SK-N-SH treated with all-trans-retinoic acid at 6 μM for 48 hours (cell line): ENCODE measurements around the gene FNIP1.

ENCODE experiments used
- ATAC-seq: fragments of 200-7000 bp; cut with Tn5 transposase; 3 replicates; pipeline ENCODE4 v1.9.1; 2020; ENCODE audit warnings: mild to moderate bottlenecking, moderate library complexity
- ARNTL ChIP-seq: fragments of 450-650 bp; formaldehyde crosslinking; IDR thresholded peaks from 2 replicates; pipeline ENCODE4 v1.5.0; 2020; ENCODE audit warnings: low read depth, mild to moderate bottlenecking, moderate library complexity, borderline replicate concordance
- CREB5 ChIP-seq: fragments of 250-450 bp; sonication (Bioruptor Pico); IDR thresholded peaks from 2 replicates; pipeline ENCODE4 v1.5.1; 2020; ENCODE audit warnings: low read depth, mild to moderate bottlenecking, moderate library complexity
- CSDC2 ChIP-seq: fragments of 250-450 bp; sonication (Bioruptor Pico); IDR thresholded peaks from 2 replicates; pipeline ENCODE4 v1.5.0; 2020; ENCODE audit warnings: mild to moderate bottlenecking, moderate library complexity
- CSRNP3 ChIP-seq: fragments of 250-450 bp; sonication (Bioruptor Pico); IDR thresholded peaks from 2 replicates; pipeline ENCODE4 v1.5.1; 2021; ENCODE audit warnings: mild to moderate bottlenecking, moderate library complexity
- ESRRG ChIP-seq: fragments of 250-450 bp; sonication (Bioruptor Pico); IDR thresholded peaks from 2 replicates; pipeline ENCODE4 v1.6.1; 2021; ENCODE audit warnings: mild to moderate bottlenecking
- GLIS3 ChIP-seq: fragments of 250-450 bp; sonication (Bioruptor Pico); IDR thresholded peaks from 2 replicates; pipeline ENCODE4 v1.5.0; 2020; ENCODE audit warnings: mild to moderate bottlenecking, moderate library complexity
- OSR1 ChIP-seq: fragments of 250-450 bp; sonication (Bioruptor Pico); IDR thresholded peaks from 2 replicates; pipeline ENCODE4 v1.8.0; 2022; ENCODE audit warnings: moderate library complexity, mild to moderate bottlenecking, inconsistent platforms
- POU6F1 ChIP-seq: fragments of 250-450 bp; sonication (Bioruptor Pico); IDR thresholded peaks from 2 replicates; pipeline ENCODE4 v1.8.0; 2021; ENCODE audit warnings: low read depth, mild to moderate bottlenecking, moderate library complexity, borderline replicate concordance
- PPARA ChIP-seq: fragments of 250-450 bp; sonication (Bioruptor Pico); IDR thresholded peaks from 2 replicates; pipeline ENCODE4 v1.5.0; 2020; ENCODE audit warnings: mild to moderate bottlenecking, borderline replicate concordance
- SNAI2 ChIP-seq: fragments of 250-450 bp; sonication (Bioruptor Pico); IDR thresholded peaks from 2 replicates; pipeline ENCODE4 v1.5.0; 2020; ENCODE audit warnings: mild to moderate bottlenecking, moderate library complexity
- TCF4 ChIP-seq: fragments of 250-450 bp; sonication (Bioruptor Pico); IDR thresholded peaks from 2 replicates; pipeline ENCODE4 v1.8.0; 2021; ENCODE audit warnings: mild to moderate bottlenecking, moderate library complexity, borderline replicate concordance
- TOX ChIP-seq: fragments of 250-450 bp; sonication (Bioruptor Pico); IDR thresholded peaks from 2 replicates; pipeline ENCODE4 v1.8.0; 2021; ENCODE audit warnings: mild to moderate bottlenecking, moderate library complexity, borderline replicate concordance
- TSHZ2 ChIP-seq: fragments of 250-450 bp; sonication (Bioruptor Pico); IDR thresholded peaks from 2 replicates; pipeline ENCODE4 v1.5.0; 2020; ENCODE audit warnings: mild to moderate bottlenecking, moderate library complexity
- ZC3H10 ChIP-seq: fragments of 250-450 bp; sonication (Bioruptor Pico); IDR thresholded peaks from 2 replicates; pipeline ENCODE4 v1.5.1; 2021; ENCODE audit warnings: mild to moderate bottlenecking, moderate library complexity
- ZFP30 ChIP-seq: fragments of 450-650 bp; formaldehyde crosslinking; IDR thresholded peaks from 2 replicates; pipeline ENCODE4 v1.5.0; 2022; ENCODE audit warnings: mild to moderate bottlenecking, moderate library complexity
- ZNF565 ChIP-seq: fragments of 450-650 bp; formaldehyde crosslinking; conservative IDR thresholded peaks from 2 replicates; pipeline ENCODE4 v1.5.0; 2020; ENCODE audit warnings: low read depth, mild to moderate bottlenecking, moderate library complexity
- ZNF70 ChIP-seq: fragments of 450-650 bp; formaldehyde crosslinking; IDR thresholded peaks from 2 replicates; pipeline ENCODE4 v1.5.0; 2020; ENCODE audit warnings: mild to moderate bottlenecking, moderate library complexity
- ZNF8 ChIP-seq: fragments of 450-650 bp; formaldehyde crosslinking; IDR thresholded peaks from 2 replicates; pipeline ENCODE4 v1.5.0; 2020; ENCODE audit warnings: mild to moderate bottlenecking, moderate library complexity

Gene FNIP1

GRCh38 chr5:131617140-131617822 is 179.5 kb downstream of the FNIP1 start:
- no peak for ATAC-seq
- no peak for TF ChIP-seq ZC3H10
- TF ChIP-seq ZNF8 (CRISPR knock-in tag), result no peak
- TF ChIP-seq ARNTL (CRISPR knock-in tag), result no peak
- no peak for TF ChIP-seq ZFP30
- no peak for TF ChIP-seq POU6F1 (CRISPR knock-in tag)
- no peak for TF ChIP-seq CSDC2 (CRISPR knock-in tag)
- TF ChIP-seq SNAI2 (CRISPR knock-in tag), result no peak
- TF ChIP-seq CSRNP3 (CRISPR knock-in tag), result no peak
- TF ChIP-seq ZNF70 (CRISPR knock-in tag), result no peak
- TF ChIP-seq PPARA (CRISPR knock-in tag), result no peak
- TF ChIP-seq, all 23 proteins: peak for 0

GRCh38 chr5:131615957-131616356 is 180.9 kb downstream of the FNIP1 start:
- TF ChIP-seq POU6F1 (CRISPR knock-in tag) (no peak), ZNF70 (CRISPR knock-in tag) (no peak), TSHZ2 (no peak), GLIS3 (no peak), OSR1 (CRISPR knock-in tag) (no peak), CSRNP3 (CRISPR knock-in tag) (no peak), ZFP30 (no peak), CREB5 (no peak), ZNF565 (CRISPR knock-in tag) (no peak), ESRRG (no peak), CSDC2 (CRISPR knock-in tag) (no peak), TCF4 (CRISPR knock-in tag) (no peak), TOX (CRISPR knock-in tag) (no peak), SNAI2 (CRISPR knock-in tag) (no peak)
- no peak for ATAC-seq

- ATAC-seq, result no peak
- TF ChIP-seq ESRRG (no peak), CSDC2 (CRISPR knock-in tag) (no peak), ZNF8 (CRISPR knock-in tag) (no peak), ZNF565 (CRISPR knock-in tag) (no peak), OSR1 (CRISPR knock-in tag) (no peak)
- TF ChIP-seq, all 23 proteins: peak for 0
These were observed 183.4 kb downstream of the FNIP1 start for GRCh38 chr5:131613423-131613822.
